Duodenal mucosa (tissue), 2 donors: ENCODE data around the gene ZC3H12A.
"Not testable (repeated sequence)": the region's sequence is repeated elsewhere in the genome, so short reads cannot be mapped to it uniquely, and the experiment has no call there.

ENCODE experiments used
- H3K27ac ChIP-seq: one replicate; pipeline ENCODE4 v1.7.0; 2013; ENCODE audit warnings: low read depth, low read length
- H3K27me3 ChIP-seq, 2 donors: one replicate each; pipeline ENCODE4 v1.7.0; 2013; ENCODE audit warnings: low read length in 2 of 2, control low read depth in 1 of 2; ENCODE audit not compliant: insufficient read depth in 2 of 2, control insufficient read depth in 1 of 2
- H3K36me3 ChIP-seq, 2 donors: one replicate each; pipeline ENCODE4 v1.7.0; 2013; ENCODE audit warnings: low read length in 2 of 2, control low read depth in 1 of 2; ENCODE audit not compliant: insufficient read depth in 2 of 2, control insufficient read depth in 1 of 2
- H3K4me1 ChIP-seq, 2 donors: one replicate each; pipeline ENCODE4 v1.7.0; 2013; ENCODE audit warnings: low read length in 2 of 2, control low read depth in 1 of 2; ENCODE audit not compliant: insufficient read depth in 2 of 2, control insufficient read depth in 1 of 2
- H3K4me3 ChIP-seq, 2 donors: one replicate each; pipeline ENCODE4 v1.7.0; 2013; ENCODE audit warnings: low read length in 2 of 2, low read depth in 1 of 2
- H3K9ac ChIP-seq, 2 donors: one replicate each; pipeline ENCODE4 v1.7.0; 2013; ENCODE audit warnings: low read length in 2 of 2, low read depth in 1 of 2
- H3K9me3 ChIP-seq, 2 donors: one replicate each; pipeline ENCODE4 v1.7.0; 2013; ENCODE audit warnings: low read length in 2 of 2, control low read depth in 1 of 2; ENCODE audit not compliant: control insufficient read depth in 1 of 2

Gene ZC3H12A

GRCh38 chr1:37515185-37516034 lies 41.0 kb downstream of the ZC3H12A start:
- Histone ChIP-seq H3K4me3 (peak overlapping the region; percentile 73 to 85), H3K4me1 (peaks cover 13 to 16% of the 10 kb centered on the region in 2 donors), H3K9ac (peak overlapping the region; percentile 57 to 98), H3K9me3 (no peaks in the 10 kb centered on the region), H3K27me3 (no peaks in the 10 kb centered on the region), H3K36me3 (peaks cover 0 to 12% of the 10 kb centered on the region in 2 donors), H3K27ac (peak overlapping the region; percentile 88)

- Histone ChIP-seq H3K4me1 (peaks cover 13 to 16% of the 10 kb centered on the region in 2 donors), H3K9ac (no peak overlapping the region)
Measured at GRCh38 chr1:37517569-37517968, 43.2 kb downstream of the ZC3H12A start.

GRCh38 chr1:37518241-37518640 lies 43.9 kb downstream of the ZC3H12A start:
- not testable (repeated sequence) for H3K27ac ChIP-seq, H3K9ac ChIP-seq, H3K4me3 ChIP-seq, H3K27me3 ChIP-seq, H3K36me3 ChIP-seq, H3K9me3 ChIP-seq
- H3K4me1 ChIP-seq: peaks cover 10 to 13% of the 10 kb centered on the region in 2 donors

More at GRCh38 chr1:37517569-37517968, 43.2 kb downstream of the ZC3H12A start:
- Histone ChIP-seq H3K4me3 (no peak overlapping the region), H3K36me3 (peaks cover 0 to 2% of the 10 kb centered on the region in 2 donors), H3K27me3 (no peaks in the 10 kb centered on the region), H3K27ac (no peak overlapping the region), H3K9me3 (no peaks in the 10 kb centered on the region)

- not testable (repeated sequence) for H3K27ac ChIP-seq, H3K4me3 ChIP-seq, H3K4me1 ChIP-seq, H3K9me3 ChIP-seq, H3K9ac ChIP-seq, H3K36me3 ChIP-seq, H3K27me3 ChIP-seq
Measured at GRCh38 chr1:37518929-37519328, 44.5 kb downstream of the ZC3H12A start.

GRCh38 chr1:37519613-37520012 lies 45.2 kb downstream of the ZC3H12A start:
- H3K27me3 ChIP-seq: no peaks in the 10 kb centered on the region
- H3K27ac ChIP-seq: no peak overlapping the region
- H3K4me3 ChIP-seq: no peak overlapping the region

GRCh38 chr1:37529888-37530287 lies 55.5 kb downstream of the ZC3H12A start:
- not testable (repeated sequence) for H3K27ac ChIP-seq, H3K9ac ChIP-seq, H3K27me3 ChIP-seq, H3K36me3 ChIP-seq, H3K4me1 ChIP-seq, H3K4me3 ChIP-seq, H3K9me3 ChIP-seq

More at GRCh38 chr1:37519613-37520012, 45.2 kb downstream of the ZC3H12A start:
- Histone ChIP-seq H3K36me3 (no peaks in the 10 kb centered on the region), H3K9ac (no peak overlapping the region), H3K4me1 (peaks cover 5 to 8% of the 10 kb centered on the region in 2 donors), H3K9me3 (no peaks in the 10 kb centered on the region)

GRCh38 chr1:37532418-37533156 lies 58.2 kb downstream of the ZC3H12A start:
- not testable (repeated sequence) for H3K27ac ChIP-seq, H3K4me1 ChIP-seq, H3K9me3 ChIP-seq, H3K27me3 ChIP-seq, H3K4me3 ChIP-seq, H3K9ac ChIP-seq
- peaks cover 12 to 21% of the 10 kb centered on the region in 2 donors for H3K36me3 ChIP-seq

GRCh38 chr1:37533317-37534093 lies 59.1 kb downstream of the ZC3H12A start:
- Histone ChIP-seq H3K9ac (no peak overlapping the region), H3K27me3 (no peaks in the 10 kb centered on the region), H3K4me1 (no peaks in the 10 kb centered on the region), H3K4me3 (no peak overlapping the region), H3K27ac (no peak overlapping the region), H3K9me3 (no peaks in the 10 kb centered on the region), H3K36me3 (peaks cover 17 to 26% of the 10 kb centered on the region in 2 donors)
